GM19240 (cell line): ENCODE results near the gene IRAK1.

Experiments
- DNase-seq: peaks from one replicate; pipeline ENCODE4 v3.0.0; 2011; ENCODE audit warnings: low spot score; ENCODE audit not compliant: insufficient read length

The IRAK1 gene

DNA sequence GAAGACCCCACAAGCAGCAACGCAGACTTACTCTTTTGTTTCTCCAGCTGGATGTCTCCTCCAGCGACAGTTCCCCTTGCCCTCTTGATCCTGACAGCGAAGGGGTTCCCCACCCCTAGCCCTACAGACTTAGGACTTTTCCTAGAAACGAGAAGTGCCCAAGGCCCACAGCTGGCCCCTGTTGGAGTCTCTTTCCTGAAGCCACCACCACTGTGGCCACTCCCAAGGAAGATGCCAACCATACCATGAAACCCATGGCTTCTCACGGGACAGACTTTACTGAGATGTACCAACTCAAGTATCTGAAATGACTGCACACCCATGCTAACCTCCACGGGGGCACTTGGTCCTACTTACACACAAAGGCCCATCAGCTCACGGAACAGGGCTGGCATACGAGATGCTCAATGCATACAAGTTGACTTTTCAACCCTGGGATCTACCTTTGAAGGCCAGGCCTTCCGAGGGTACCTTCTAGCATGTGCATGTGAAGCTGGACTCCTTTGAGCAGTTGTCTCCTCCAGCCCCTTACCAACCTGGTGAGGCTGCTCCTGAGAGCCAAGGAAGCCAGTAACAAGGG lies 924 bp upstream of the IRAK1 start:
- DNase-seq = no peak

DNA sequence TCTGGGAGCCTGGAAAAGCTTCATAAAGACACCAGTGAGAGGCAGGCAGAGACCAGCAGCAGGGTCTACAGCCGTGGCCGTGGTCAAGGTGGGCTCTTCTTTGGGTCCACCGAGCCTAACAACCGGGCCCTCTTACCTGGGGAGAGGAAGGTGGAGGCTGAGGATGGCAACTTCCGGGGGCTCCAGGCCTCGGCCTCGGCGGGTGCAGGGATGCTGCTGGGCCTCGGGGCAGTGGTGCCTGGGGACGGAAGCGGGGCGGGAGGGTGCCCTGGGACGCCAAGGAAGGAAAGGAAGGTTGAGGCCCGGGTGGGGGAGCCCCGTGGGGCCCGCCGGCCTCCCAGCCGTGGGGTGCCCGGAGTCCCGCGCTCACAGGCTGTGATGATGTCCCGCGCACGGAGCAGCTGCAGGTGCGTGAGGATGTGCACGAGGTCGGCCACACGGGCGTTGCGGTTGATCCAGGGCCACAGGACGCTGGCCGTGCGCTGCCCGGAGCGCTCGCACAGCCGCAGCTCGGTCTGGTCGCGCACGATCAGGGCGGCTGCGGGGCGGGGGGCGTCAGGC lies 561 bp downstream of the IRAK1 start:
- DNase-seq = no peak

DNA sequence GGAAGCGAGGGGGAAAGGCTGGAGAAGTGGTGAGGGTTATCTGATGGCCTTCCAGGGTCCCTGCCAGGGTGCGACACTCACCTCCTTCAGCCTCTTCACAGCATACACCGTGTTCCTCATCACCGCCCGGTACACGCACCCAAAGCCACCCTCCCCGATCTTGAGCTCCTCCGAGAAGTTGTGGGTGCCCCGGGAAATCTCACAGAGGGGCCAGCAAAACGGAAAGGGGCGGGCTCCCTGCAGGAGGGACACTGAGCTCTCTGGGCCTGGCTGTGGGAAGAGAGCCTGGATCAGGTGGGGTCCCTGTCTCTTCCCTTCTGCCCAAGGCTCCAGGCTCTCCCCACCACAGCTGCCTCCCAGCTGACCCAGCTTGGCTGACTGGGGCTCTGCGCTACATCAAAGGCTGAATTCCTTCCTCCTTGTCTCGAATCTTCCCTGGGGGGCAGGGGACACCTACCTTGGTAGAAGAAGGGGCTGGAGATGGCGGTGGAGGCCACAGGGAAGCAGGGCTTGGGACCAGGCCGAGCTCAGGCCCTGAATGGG lies 1.1 kb downstream of the IRAK1 start:
- no peak for DNase-seq

DNA sequence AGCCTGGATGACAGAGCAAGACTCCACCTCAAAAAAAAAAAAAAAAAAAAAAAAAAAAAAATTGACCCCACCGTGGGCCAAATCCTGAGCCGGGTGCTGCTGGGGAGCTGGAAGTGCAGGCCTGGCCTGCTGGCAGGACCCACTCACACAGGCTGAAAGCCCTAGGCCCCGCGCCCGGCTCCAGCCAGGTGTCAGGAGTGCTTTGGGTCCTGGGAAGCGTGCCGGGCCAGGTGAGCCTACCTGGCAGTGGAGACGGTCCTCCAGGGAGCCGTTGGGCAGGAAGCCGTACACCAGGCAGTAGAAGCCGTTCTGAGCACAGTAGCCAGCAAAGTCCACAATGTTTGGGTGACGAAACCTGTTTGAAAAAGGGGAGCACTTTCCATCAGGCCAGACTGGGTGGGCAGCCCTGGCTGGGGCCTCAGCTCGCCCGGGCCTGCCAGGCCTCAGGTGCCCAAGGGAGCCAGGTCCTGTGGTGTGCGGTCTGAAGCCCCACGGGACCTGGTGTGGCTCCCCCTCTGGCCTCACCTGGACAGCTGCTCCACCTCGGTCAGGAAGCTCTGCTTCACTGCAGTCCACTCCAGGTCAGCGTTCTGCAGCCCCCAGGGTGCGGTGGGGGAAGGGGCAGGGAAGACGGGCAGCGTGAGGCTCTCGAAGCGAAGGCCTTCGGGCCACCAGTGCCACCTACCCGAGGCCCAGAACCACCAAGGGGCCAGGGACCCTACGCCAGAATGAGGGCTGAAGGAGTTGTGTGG lies 1.8 kb downstream of the IRAK1 start:
- no peak for DNase-seq

DNA sequence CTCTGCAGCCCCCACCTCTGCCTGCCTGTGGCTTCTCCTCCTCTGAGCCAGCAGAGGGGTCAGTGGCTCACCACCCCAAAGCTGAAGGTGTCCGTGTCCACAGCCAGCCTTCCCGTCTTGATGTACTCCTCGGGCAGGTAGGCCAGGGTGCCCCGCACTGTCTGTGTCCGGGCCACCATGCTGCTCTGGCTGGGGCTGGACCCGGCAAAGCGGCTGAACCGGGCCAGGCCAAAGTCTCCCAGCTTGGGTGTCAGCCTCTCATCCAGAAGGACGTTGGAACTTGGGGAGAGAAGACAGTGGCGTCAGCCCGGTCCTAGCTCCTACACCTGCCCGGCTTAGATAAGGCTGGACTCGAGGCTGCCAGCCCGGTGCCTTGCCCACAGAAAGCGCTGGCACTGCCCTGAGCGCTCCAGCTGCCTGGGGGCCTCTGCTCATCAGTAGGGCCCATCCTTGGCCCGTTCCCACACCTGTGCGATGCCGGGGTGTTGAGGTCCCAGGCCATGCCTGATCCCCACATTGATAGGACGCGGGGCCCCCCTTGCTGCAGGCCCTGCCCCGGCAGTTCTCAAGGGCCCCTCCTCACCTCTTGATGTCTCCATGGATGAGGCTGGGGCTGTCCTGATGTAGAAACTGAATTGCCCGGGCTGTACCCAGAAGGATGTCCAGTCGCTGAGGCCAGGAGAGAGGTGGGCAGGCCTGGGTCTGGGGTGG lies 3.2 kb downstream of the IRAK1 start:
- no peak for DNase-seq

DNA sequence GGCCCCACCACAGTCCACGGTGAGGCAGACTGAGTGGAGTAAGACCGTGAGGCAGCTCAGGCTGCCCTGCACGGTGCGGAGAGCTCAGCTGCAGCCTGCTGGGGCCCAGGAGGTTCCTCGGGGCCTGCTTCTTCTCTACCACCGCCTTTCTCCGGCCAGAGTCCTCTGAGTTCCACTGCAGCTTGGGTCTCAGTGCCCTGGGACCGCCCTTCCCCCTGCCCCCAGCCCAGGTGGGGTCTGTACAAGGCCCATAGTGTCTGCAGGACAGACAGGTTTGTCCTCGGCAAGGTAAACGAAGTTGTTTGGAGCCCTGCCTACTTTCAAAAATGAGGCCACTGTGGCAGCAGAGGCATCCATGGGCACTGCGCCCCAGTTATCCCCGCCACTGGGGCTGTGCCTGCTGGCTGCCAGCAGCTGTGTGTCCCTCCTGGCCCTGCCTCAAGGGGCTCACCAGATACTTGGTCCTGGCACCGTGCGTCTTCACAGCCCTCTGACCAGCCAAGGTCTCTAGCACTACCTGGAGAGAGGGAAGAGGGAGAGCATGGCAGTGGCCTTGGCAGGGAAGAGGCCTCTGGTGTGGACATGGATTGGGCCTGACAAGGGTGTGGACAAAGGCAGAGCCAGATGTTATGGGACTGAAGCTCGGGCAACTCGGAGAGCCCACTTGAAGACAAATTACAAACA lies 4.0 kb downstream of the IRAK1 start:
- DNase-seq = no peak

DNA sequence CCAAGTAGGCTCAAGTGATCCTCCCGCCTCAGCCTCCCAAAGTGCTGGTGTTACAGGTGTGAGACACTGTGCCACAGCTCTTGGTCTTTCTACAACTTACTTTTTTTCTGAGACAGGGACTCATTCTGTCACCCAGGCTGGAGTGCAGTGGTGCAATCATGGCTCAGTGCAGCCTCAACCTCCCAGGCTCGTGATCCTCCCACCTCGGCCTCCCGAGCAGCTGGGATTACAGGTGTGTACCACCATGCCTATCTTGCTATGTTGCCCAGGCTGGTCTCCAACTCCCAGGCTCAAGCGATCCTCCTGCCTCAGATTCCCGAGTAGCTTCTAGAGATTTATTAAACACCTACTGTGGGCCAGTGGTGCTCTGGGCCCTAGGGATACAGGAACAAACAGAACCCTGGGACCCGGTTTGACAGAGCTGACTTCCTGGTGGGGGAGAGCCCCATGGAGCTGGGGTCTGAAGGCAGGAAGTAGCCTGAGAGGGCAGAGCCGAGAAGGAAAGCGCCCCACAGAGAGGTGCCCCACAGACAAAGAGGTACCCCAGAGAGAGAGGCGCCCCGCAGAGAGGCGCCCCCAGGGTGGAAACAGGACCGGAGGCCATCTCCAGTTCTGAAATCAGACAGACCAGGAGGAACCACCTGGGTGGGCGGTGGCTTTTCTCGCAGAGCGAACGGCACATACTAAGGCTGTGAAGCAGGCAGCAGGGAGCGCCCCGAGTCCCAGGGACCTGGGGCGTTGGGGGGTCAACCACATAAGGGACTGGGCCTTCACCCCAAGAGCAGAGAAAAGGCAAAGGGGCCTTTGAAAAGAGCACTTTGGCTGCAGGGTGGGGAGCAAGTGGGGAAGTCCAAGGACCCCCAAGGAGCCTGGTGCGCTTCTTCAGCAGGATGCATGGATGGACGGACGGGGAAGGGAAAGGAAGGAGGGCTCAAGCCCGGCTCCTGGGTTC lies 5.0 kb downstream of the IRAK1 start:
- no peak for DNase-seq

DNA sequence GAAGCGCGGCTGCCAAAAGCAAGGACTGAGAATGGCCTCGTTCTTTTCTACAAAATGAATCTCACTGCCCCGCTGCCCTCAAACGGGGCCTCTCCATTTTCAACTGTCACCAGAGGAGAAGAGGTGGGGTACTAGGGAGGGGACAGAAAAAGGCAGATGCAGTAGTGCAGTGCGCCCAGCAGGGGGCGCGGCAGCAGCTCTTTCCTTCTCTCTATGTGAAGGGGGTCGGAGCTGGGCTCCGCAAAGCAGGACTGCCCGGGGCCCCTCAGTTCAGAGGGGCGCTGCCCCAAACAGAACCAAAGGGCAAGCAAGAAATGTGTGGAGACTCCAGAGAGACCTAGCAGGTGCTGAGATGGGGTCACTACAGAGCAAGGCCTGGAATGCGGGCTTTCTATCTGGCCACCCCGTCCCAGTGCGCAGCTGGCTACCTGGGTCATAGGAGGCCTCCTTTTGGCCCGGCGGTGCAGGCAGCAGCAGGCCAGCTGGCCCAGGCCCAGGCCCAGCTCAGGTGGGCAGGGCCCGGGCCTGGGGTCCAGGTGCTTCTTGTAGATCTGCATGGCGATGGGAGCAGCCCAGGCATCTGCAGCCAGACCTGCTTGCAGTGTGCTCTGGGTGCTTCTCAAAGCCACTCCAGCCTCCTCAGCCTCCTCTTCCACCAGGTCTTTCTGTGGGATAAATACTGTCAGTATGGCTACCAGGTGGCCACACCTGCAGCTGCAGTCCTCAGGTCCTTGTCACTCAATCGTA lies 5.9 kb downstream of the IRAK1 start:
- no peak for DNase-seq

DNA sequence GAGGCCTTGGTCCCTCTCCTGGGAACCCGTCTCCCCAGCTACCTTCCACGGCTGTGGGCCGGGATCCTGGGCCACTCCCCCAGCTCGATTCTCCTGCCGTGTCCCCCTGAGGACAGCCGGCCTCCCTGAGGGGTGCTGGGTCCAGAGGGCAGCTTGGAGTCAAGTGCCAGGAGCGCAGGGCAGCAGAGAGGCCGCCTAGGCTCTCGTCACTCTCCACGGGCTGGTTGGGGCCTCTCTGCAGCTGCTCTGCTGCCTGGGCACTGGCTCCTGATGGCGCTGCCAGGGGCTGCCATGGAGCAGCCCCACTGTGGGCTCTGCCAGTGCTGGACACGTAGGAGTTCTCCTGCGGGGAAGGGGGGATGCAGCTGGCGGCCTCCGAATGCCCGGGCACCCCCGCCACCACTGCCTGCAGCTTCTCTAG lies 6.7 kb downstream of the IRAK1 start:
- DNase-seq = no peak

DNA sequence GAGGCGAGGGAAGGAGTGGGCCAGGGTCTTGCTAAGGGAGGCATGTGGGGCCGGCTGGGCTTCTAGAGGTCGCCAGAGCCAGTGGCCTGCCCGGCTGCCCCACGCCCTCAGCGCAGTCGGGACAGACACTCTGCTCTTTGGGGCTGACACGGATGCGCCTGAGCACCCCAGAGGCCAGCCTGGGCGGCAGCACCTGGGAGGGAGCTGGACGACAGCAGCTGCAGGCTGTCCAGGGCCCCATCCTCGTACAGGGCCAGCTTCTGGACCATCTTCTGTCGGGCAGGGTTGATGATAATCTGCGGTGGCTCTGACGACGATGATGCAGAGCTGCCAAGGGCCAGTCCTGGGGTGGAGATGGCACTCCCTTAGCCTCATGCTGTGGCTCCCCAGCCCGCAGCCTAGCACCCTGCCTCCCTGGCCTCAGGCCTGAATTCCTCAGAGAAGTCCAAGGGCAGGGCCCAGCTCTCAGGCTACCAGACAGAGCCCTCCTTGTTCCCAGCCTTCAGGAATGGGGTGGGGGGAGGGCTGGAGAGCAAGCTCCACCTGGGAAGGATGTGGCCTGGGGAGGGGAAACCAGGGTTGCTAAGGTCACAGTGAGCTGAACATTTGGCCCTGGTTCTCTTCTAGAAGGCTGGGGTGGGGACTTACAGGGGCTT lies 7.2 kb downstream of the IRAK1 start:
- DNase-seq = no peak

DNA sequence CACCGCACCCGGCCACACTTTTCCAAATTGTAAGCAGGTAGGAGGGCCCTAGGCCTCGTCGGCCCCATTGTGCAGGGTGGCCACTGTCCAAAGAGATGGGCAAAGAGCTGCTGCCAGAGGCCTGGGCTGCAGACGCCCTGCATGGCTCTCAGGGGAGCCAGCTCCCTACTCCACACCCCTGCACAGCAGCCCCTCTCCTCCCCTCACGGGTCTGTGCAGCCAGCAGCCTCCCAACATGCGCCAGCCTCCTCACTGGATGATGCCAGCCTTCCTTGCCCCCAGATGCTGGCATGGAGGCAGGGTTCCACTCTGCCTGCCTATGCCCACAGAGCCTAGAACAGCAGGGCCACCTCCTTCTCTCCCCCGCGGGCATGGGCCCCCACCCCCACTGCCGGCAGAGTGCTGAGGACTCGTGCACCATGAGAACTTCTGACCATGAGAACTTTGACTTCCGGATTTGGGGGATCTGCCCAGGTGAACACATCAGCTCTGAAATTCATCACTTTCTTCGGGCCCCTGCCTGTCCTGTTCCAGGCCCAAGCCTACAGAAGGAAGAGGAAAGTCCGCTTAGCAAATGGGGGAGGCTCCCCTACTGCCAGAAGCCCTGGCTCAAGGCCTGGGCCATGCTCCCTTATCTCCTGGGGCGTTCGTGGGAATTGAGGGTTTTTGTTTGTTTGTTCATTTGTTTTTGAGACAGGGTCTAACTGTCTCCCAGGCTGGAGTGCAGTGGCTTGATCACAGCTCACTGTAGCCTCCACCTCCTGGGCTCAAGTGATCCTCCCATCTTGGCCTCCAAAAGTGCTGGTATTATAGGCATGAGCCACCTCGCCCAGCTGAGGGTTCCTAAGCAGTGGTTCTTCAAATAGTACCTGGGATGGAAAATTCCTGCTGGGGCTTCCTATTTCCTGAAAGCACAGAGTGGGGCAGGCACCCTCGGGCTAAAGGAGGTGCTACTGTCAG lies 8.0 kb downstream of the IRAK1 start:
- DNase-seq = no peak

DNA sequence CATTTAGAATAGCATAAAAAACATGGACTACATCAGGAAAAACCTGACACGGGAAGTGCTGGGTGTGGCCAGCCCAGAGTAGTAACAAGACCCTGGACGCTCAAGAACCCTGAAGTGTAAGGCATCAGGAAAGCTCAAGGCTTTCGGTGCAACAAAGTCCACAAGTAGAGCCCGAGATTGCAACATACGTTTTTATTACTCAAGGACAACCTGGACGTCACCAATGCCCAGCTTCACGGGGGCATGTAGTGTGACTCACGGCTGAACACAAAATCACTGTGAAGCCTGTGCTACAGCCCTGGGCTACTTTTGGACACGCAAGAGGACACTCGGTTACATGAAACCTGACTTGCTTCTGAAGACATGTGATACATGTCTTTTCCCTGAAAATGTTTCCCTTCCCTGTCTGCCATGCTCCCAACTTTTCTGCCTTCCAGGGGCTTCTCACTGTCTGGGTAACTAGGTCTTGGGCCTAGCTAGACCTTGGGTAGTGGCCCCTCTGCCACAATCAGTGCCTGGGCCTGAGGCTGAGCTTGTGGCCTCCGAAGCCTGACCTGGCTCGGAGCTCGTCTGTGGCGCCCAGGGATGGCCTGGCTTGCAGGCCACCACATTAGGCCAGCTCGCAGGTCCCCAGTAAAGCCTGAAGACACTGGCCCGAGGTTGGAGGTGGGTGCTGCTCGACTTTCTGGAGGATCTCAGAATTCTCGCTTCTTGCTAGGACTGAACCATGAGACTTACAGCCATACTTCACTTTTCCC lies 9.2 kb downstream of the IRAK1 start:
- no peak for DNase-seq

DNA sequence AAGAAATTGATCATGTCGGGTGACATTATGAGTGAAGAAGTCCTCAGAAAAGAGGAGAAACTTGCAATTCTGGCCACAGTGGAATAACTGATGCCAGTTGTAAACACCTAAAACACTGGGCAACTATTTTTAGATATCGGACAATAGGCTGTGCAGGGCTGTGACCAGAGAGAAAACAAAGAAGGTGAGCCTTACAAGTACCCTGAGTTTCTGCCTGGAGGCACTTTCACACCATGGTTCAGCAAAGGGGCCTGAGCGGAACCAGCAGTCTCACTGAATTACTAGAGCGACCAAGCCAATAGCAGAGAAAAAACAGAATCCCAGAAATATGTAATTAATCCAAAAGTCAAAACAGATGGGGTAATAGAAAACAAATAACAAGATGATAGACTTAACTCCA lies 11.2 kb downstream of the IRAK1 start:
- DNase-seq = no peak

DNA sequence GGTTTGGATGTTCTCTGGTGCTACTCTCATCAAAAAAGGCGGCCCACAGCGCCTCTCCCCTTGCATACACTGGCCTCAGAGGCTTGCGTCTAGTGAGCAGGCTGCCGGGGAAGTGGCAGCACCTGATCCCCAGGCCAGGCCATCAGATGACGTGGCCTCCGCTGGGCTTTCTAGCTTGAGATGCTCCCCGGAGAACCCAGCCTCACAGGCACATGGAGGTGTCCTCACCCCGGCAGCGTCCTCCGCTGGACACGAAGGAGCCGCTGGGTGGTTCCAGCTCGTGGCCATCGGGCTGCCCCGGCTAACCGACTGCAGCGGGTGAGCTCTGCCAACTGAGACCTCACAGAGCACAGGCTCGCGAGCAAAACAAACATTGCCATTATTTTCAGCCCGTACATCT lies 12.8 kb downstream of the IRAK1 start:
- DNase-seq = no peak

DNA sequence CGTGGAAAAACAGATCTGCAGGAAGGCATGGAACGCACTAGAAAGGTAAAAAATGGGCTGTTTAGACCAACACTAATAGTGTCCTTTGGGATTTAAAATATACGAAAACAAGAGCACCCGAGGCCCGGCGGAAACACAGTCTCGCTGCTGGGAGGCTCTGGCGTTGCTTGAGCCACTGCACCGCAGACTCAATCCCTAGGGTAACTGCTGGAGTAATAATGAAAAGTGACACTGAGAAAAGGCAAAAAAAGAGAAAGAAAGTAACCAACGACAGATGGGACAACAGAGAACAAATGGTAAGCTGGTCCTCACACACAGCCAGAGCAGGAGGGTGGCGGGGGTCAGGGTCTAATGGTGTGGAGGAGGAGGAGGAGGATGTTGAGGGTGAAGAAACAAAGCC lies 15.4 kb downstream of the IRAK1 start:
- no peak for DNase-seq

DNA sequence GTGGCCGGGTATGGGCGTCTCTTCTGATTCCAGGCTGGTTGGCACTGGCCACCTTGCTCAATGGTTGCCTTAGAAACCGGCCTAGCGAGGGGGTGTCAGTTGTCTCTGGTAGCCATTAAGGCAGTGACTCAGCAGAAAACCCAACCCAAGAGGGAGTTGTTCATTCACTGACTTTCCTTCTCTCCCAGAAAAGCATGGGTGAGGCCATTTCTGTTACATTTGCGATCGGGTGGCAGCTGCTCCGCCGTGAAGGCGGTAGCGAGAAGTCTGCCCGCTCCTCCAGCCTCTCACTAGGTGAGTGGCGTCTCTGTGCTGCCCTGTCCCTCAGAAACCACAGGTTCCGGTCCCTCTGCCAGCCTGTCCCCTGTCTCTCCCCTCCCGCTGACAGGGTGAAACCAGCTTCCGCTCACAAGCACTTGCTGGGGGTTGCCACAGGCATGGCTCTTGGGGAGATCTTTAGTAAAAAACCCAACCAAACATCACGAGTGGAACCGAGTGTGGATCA lies 17.4 kb downstream of the IRAK1 start:
- no peak for DNase-seq

DNA sequence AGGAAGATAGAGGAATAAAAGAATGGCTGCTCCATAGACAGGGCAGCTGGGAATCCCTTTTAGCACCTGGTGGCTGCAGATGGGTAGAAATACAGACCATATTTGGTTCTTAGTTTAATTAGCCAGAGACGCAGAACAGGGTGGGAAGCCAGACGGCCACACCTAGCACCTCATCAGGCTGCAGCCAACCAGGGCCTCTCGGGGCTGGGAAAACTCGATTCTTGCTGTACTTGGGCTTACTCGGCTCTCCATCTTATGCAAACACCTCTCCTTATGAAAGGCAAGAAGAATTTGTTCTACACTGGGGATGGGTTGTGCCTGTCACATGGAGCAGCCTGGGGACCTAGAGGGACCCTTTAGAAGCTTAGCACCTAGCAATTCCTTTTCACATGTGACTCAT lies 19.7 kb downstream of the IRAK1 start:
- DNase-seq = no peak
